IPS DF 4.7 (cell line): ENCODE measurements around the gene IGF2BP3.

ENCODE experiments used
- DNase-seq: peaks from one replicate; pipeline ENCODE4 v3.0.0-alpha.2; 2013; ENCODE audit warnings: low spot score; ENCODE audit errors: extremely low read depth

IGF2BP3 gene

DNA sequence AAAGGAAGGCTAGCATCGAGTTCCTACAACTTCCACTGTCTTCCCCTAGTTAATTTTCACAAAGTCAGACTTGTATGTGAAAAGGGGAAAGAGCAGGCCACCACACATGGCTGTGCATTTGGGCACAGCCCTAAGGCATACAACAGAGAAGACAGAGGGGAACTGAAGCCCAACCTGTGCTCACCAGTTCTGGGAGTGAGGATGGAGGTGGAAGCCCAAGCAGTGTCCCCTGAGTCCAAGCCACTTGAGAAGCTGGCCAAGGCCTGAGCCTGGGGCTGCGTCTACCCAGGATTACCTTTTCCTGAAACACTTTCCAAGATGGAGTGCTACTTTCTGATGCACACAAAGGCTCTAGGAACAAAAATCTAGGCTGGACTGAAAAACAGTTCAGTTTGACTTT lies 203.4 kb downstream of the IGF2BP3 start:
- no peak for DNase-seq

DNA sequence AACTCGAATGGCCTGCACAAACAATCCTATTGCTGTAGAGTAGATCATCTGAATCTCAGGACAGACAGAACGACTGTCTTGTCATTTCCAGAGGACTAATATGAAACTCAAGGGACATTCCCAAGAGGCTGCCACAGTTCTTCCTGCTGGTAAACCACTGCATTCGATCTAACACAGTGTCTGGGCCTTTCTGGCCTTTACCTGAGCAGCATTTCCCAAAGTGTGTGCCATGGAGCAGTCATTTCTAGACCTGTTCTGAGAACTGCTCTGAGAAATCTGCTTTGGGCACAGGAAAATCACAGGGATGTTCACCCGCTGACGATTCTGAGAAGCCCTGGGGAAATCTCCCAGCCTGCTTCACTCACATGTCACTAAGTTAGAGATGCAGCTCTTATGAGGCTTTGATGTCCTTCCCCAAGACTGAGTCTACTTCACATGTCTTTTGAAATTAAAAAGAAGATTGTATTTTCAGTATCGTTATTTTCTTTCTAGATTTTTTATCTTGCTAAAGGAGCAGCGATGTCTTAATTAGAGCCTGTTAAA lies 205.3 kb downstream of the IGF2BP3 start:
- no peak for DNase-seq

DNA sequence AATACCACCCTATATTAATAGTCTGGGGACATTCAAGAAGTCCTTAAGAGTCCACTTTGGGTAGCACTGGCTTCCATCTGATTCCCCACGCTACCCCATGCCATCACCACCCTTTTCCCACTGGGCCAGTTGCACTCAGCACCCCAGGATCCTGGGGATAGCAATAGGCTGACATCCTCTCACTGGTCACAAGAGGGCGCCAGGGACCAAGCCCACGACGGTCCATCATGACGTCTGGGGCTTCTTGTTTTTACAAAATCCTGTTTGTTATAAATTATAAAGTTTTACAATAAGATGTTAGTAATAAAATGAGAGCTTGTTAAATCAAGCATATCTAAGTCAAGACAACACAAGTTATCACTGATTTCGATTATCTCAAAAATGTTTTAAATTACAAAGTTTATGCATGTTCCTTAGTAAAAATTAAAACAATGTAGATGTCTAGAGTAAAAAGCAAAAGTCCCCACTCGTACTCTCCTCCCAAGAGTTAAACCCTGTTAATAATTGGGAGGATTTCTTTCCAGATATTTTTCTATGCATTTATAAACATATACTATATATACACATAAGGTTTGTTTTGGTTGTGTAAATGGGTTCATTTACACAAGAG lies 208.3 kb downstream of the IGF2BP3 start:
- no peak for DNase-seq

DNA sequence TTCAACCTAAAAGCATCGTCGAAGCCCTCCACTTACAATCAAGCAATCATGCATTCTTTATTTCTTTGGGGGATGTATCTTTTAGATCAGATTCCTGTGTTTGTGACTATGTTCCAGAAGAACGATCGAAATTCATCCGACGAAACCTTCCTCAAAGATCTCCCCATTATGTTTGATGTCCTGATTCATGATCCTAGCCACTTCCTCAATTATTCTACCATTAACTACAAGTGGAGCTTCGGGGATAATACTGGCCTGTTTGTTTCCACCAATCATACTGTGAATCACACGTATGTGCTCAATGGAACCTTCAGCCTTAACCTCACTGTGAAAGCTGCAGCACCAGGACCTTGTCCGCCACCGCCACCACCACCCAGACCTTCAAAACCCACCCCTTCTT lies 209.9 kb downstream of the IGF2BP3 start:
- DNase-seq, result no peak
